Inflammatory macrophage treated with lipopolysaccharide for 4 hours (primary cell): ENCODE results near the gene RELB.
A peak's percentile ranks its signal among the peaks of the same experiment; 100 is the strongest.

ENCODE experiments used
- DNase-seq: peaks from one replicate; pipeline ENCODE4 v3.0.0-alpha.2; 2020

The RELB gene

DNA sequence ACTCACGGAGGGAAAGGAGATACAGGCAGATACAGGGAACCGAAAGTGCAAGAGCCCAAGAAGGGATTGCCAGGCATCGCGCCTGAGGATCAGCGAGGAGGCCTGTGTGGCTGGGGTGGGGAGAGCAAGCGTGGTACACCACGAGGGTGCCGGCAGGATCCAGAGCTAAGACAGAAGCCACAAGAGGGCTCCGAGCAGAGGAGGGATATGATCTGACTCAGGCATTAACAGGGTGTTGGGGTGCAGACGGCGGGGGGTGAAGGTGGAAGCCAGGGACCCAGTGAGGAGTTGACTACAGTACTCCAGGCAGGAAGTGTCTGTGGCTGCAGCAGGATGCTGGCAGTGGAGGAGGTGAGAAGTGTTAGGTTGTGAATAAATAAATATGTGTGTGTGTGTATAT, 86.3 kb downstream of the RELB start:
- peak; percentile 38 for DNase-seq
